ENCODE measurements around the gene IL7R. TPM values are rescaled to one million over a fixed set of nuclear protein-coding genes. Genes with fewer than 3 reads are reported as not detected.

IL7R gene
- total RNA-seq, 4 donors from 2014 or later, result 4.4 to 19.1 (median 11.1) TPM

- H3K27me3 ChIP-seq, result no peaks in the 10 kb centered on the region
- DNase-seq, result no peak
- peak in 1 of 4 donors; percentile 18 for TF ChIP-seq POLR2A (IDR thresholded peaks at IDR 0.05)
- TF ChIP-seq CTCF (IDR thresholded peaks at IDR 0.05), result no peak
- no peaks in the 10 kb centered on the region for H3K9me3 ChIP-seq
- no peak overlapping the region for H3K27ac ChIP-seq
- intact Hi-C loops (cut with DNase I), result no loop called here
- 63 to 65% methylated on average over 4 of the region's 4 CpGs for WGBS, 2 donors
- no peaks in the 10 kb centered on the region for H3K36me3 ChIP-seq
- H3K4me3 ChIP-seq, result no peak overlapping the region
- H3K4me1 ChIP-seq, result no peaks in the 10 kb centered on the region
Observed at GRCh38 chr5:35830587-35830986, 26.1 kb upstream of the IL7R start.

- no peaks in the 10 kb centered on the region for H3K4me1 ChIP-seq
- no peak overlapping the region for H3K4me3 ChIP-seq
- H3K27ac ChIP-seq, result no peak overlapping the region
- H3K36me3 ChIP-seq, result no peaks in the 10 kb centered on the region
- intact Hi-C loops (cut with DNase I), result no loop called here
- 56 to 60% methylated on average over 2 of the region's 2 CpGs for WGBS, 2 donors
- H3K27me3 ChIP-seq, result no peaks in the 10 kb centered on the region
- no peak for DNase-seq
- TF ChIP-seq POLR2A (IDR thresholded peaks at IDR 0.05) (no peak), CTCF (IDR thresholded peaks at IDR 0.05) (no peak)
- no peaks in the 10 kb centered on the region for H3K9me3 ChIP-seq
Observed at GRCh38 chr5:35832762-35833161, 23.9 kb upstream of the IL7R start.

GRCh38 chr5:35833224-35833623 lies 23.5 kb upstream of the IL7R start:
- H3K9me3 ChIP-seq, result no peaks in the 10 kb centered on the region
- no peaks in the 10 kb centered on the region for H3K27me3 ChIP-seq
- intact Hi-C loops (cut with DNase I), result no loop called here
- no peaks in the 10 kb centered on the region for H3K36me3 ChIP-seq
- TF ChIP-seq POLR2A (IDR thresholded peaks at IDR 0.05), result no peak
- H3K4me1 ChIP-seq, result no peaks in the 10 kb centered on the region
- WGBS, 2 donors, result 72 to 77% methylated on average over 2 of the region's 2 CpGs
- DNase-seq, result no peak
- H3K27ac ChIP-seq, result no peak overlapping the region
- no peak overlapping the region for H3K4me3 ChIP-seq

- H3K27ac ChIP-seq, result no peak overlapping the region
- no peak for TF ChIP-seq CTCF (IDR thresholded peaks at IDR 0.05)
- TF ChIP-seq POLR2A (IDR thresholded peaks at IDR 0.05), result no peak
- H3K4me3 ChIP-seq, result no peak overlapping the region
- H3K4me1 ChIP-seq, result no peaks in the 10 kb centered on the region
- WGBS, 2 donors, result 59 to 66% methylated on average over 7 of the region's 7 CpGs
- no peaks in the 10 kb centered on the region for H3K36me3 ChIP-seq
- no peaks in the 10 kb centered on the region for H3K27me3 ChIP-seq
- DNase-seq, result no peak
- no peaks in the 10 kb centered on the region for H3K9me3 ChIP-seq
- intact Hi-C loops (cut with DNase I), result no loop called here
Observed at GRCh38 chr5:35835796-35836742, 20.6 kb upstream of the IL7R start.

GRCh38 chr5:35838370-35839042 lies 18.2 kb upstream of the IL7R start:
- H3K27me3 ChIP-seq, result no peaks in the 10 kb centered on the region
- no peaks in the 10 kb centered on the region for H3K36me3 ChIP-seq
- WGBS, 2 donors, result 80 to 86% methylated on average over 5 of the region's 5 CpGs
- H3K27ac ChIP-seq, result no peak overlapping the region
- H3K9me3 ChIP-seq, result no peaks in the 10 kb centered on the region
- H3K4me1 ChIP-seq, result no peaks in the 10 kb centered on the region
- no peak for DNase-seq
- intact Hi-C loops (cut with DNase I), result no loop called here
- no peak overlapping the region for H3K4me3 ChIP-seq
- no peak for TF ChIP-seq POLR2A (IDR thresholded peaks at IDR 0.05)
- TF ChIP-seq CTCF (IDR thresholded peaks at IDR 0.05), result no peak

Data from esophagus squamous epithelium (tissue), 5 donors.